ENCODE data around the gene CAPN9. TPM values are rescaled to one million over a fixed set of nuclear protein-coding genes. Genes with fewer than 3 reads are reported as not detected.
A peak's percentile ranks its signal among the peaks of the same experiment; 100 is the strongest.

CAPN9 gene
- total and polyA plus RNA-seq, 2 donors from 2014 or later, result 0.41 TPM; not detected in 1

GRCh38 chr1:230707732-230708630, 39.2 kb upstream of the CAPN9 start:
- Histone ChIP-seq H3K4me3 (ENCODE audit: low read length in 3 of 3) (peak overlapping the region in 2 of 3 donors; percentile 25 to 28), H3K4me1 (ENCODE audit: control insufficient read depth in 2 of 3, insufficient read depth in 2 of 3, low read depth in 1 of 3, low read length in 3 of 3) (no peaks in the 10 kb centered on the region), H3K9ac (ENCODE audit: low read length in 3 of 3) (no peak overlapping the region), H3K9me3 (ENCODE audit: control insufficient read depth in 2 of 3, insufficient read depth in 1 of 3, low read length in 3 of 3) (no peaks in the 10 kb centered on the region), H3K27me3 (ENCODE audit: control insufficient read depth, insufficient read depth, low read length) (no peaks in the 10 kb centered on the region), H3K36me3 (ENCODE audit: control insufficient read depth in 2 of 3, insufficient read depth in 3 of 3, low read length in 3 of 3) (no peaks in the 10 kb centered on the region), H3K27ac (ENCODE audit: low read depth in 2 of 2, low read length in 2 of 2) (peak overlapping the region in 1 of 2 donors; percentile 57)
- intact Hi-C loops (cut with DNase I), result no loop called here
- FAIRE-seq (no peak), DNase-seq (no peak)
- TF ChIP-seq CTCF (IDR thresholded peaks at IDR 0.05; ENCODE audit: borderline replicate concordance, extremely low read depth, insufficient read depth), result no peak

GRCh38 chr1:230708631-230709580, 38.3 kb upstream of the CAPN9 start:
- no peak for TF ChIP-seq CTCF (IDR thresholded peaks at IDR 0.05; ENCODE audit: borderline replicate concordance, extremely low read depth, insufficient read depth)
- no peaks in the 10 kb centered on the region for H3K27me3 ChIP-seq (ENCODE audit: control insufficient read depth, insufficient read depth, low read length)
- intact Hi-C loops (cut with DNase I), result no loop called here
- H3K9me3 ChIP-seq (ENCODE audit: control insufficient read depth in 2 of 3, insufficient read depth in 1 of 3, low read length in 3 of 3), result no peaks in the 10 kb centered on the region
- FAIRE-seq, result no peak
- no peaks in the 10 kb centered on the region for H3K4me1 ChIP-seq (ENCODE audit: control insufficient read depth in 2 of 3, insufficient read depth in 2 of 3, low read depth in 1 of 3, low read length in 3 of 3)
- peak overlapping the region in 1 of 3 donors; percentile 28 for H3K4me3 ChIP-seq (ENCODE audit: low read length in 3 of 3)
- DNase-seq, result peak in 1 of 5 donors; percentile 20
- H3K36me3 ChIP-seq (ENCODE audit: control insufficient read depth in 2 of 3, insufficient read depth in 3 of 3, low read length in 3 of 3), result no peaks in the 10 kb centered on the region
- H3K9ac ChIP-seq (ENCODE audit: low read length in 3 of 3), result no peak overlapping the region
- peak overlapping the region in 1 of 2 donors; percentile 57 for H3K27ac ChIP-seq (ENCODE audit: low read depth in 2 of 2, low read length in 2 of 2)

GRCh38 chr1:230709619-230710542, 37.3 kb upstream of the CAPN9 start:
- no peak for TF ChIP-seq CTCF (IDR thresholded peaks at IDR 0.05; ENCODE audit: borderline replicate concordance, extremely low read depth, insufficient read depth)
- no peak for DNase-seq
- intact Hi-C loops (cut with DNase I), result no loop called here
- Histone ChIP-seq H3K9me3 (ENCODE audit: control insufficient read depth in 2 of 3, insufficient read depth in 1 of 3, low read length in 3 of 3) (no peaks in the 10 kb centered on the region), H3K4me1 (ENCODE audit: control insufficient read depth in 2 of 3, insufficient read depth in 2 of 3, low read depth in 1 of 3, low read length in 3 of 3) (peaks cover 0 to 8% (median 4%) of the 10 kb centered on the region in 3 donors), H3K4me3 (ENCODE audit: low read length in 3 of 3) (no peak overlapping the region), H3K27ac (ENCODE audit: low read depth in 2 of 2, low read length in 2 of 2) (peak overlapping the region in 1 of 2 donors; percentile 22), H3K36me3 (ENCODE audit: control insufficient read depth in 2 of 3, insufficient read depth in 3 of 3, low read length in 3 of 3) (no peaks in the 10 kb centered on the region), H3K27me3 (ENCODE audit: control insufficient read depth, insufficient read depth, low read length) (no peaks in the 10 kb centered on the region), H3K9ac (ENCODE audit: low read length in 3 of 3) (no peak overlapping the region)
- FAIRE-seq, result no peak
